ENCODE data around the gene TCF7L1.

The TCF7L1 gene

GRCh38 chr2:85162746-85163301 is 29.6 kb downstream of the TCF7L1 start:
- no peak for DNase-seq (ENCODE audit: low read depth in 1 of 2, low spot score in 1 of 2)

DNA sequence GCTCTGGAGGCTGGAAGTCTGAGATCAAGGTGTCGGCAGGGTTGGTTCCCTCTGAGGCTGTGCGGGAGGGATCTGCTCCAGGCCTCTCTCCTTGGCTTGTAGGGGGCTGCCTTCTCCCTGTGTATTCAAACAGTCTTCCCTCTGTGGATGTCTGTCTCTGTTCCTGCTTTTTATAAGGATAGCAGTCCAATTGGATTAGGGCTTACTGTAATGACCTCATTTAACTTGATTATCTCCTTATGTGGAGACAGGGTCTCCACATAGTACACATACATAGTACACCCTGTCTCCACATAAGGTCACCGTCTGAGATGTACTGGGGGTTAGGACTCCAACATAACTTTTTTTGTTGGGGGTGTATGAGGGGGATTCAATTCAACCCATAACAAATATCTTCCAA is 30.5 kb downstream of the TCF7L1 start:
- no peak for DNase-seq (ENCODE audit: low read depth in 1 of 2, low spot score in 1 of 2)

- no peak for DNase-seq (ENCODE audit: low read depth in 1 of 2, low spot score in 1 of 2)
Measured at GRCh38 chr2:85164145-85164569, 31.0 kb downstream of the TCF7L1 start.

DNA sequence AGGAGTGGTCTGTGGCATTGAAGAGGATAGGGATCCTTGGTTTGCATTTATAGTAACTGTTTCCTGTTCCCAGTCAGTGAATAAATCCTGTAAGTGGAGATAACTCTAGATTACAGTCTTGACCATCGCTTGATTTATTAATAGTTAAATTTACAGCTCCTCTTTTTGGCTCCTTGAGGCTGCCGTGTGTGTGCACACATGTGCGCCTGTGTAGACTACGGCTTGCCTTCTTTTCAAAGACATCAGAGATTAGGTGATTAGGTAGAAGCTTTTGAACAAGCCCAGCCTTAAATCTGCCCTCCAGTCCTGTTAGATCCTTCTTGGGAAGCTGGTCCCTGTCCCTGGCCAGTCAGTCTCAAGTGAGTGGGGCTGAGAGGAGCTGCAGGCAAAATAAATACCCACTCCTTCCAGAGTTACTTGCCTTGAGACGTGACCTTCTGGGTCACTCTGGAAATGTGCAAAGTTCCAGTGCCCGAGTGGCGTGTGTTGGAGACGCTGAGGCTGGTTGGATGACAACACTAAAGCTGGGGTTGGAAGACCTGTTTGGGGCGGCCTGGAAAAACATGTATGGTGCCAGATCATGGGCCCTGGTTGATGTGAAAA is 32.0 kb downstream of the TCF7L1 start:
- no peak for DNase-seq (ENCODE audit: low read depth in 1 of 2, low spot score in 1 of 2)

GRCh38 chr2:85166021-85166420 is 32.8 kb downstream of the TCF7L1 start:
- DNase-seq (ENCODE audit: low read depth in 1 of 2, low spot score in 1 of 2), result no peak

- no peak for DNase-seq (ENCODE audit: low read depth in 1 of 2, low spot score in 1 of 2)
Measured at GRCh38 chr2:85167479-85167878, 34.3 kb downstream of the TCF7L1 start.

- DNase-seq (ENCODE audit: low read depth in 1 of 2, low spot score in 1 of 2), result no peak
Measured at GRCh38 chr2:85168942-85169341, 35.8 kb downstream of the TCF7L1 start.

DNA sequence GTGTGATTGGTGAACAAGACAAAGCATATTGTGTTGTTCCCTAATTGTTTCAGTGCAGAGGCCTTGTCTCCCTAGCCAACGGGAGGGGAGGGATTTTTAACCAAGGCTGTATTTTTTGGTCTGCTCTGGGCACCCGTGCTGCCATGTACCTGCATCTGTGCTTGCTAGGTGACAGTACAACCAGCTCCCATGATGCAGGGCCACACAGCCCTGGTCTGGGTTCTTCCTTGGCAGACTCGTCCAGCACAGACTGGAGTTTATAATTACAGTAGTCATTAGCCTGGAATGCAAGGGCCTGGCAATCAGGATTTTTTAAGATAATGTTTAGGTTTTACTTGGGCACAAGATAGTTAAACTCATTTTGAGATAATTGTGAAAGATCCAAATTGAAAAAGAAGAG is 36.4 kb downstream of the TCF7L1 start:
- DNase-seq (ENCODE audit: low read depth in 1 of 2, low spot score in 1 of 2), result no peak

GRCh38 chr2:85170938-85171475 is 37.8 kb downstream of the TCF7L1 start:
- DNase-seq (ENCODE audit: low read depth in 1 of 2, low spot score in 1 of 2), result no peak

DNA sequence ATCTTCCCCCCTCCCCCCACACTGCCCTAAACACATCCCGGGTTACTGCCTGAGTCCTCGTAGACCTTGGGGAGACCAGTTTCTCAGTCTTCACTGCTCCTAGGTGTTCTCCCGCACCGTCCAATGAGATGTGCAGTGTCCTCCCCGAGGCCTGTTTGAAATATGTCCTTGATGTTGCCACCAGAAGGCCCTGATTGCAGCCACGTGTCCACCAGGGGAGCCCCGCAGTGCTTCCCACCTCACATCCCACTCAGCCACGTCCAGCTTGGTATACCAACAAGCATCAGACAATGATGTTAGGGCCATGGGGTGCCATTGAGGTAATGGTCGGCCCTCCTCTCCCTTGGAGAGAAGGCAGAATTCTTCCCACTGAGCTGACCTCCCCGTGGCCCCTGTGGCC is 38.7 kb downstream of the TCF7L1 start:
- DNase-seq (ENCODE audit: low read depth in 1 of 2, low spot score in 1 of 2), result no peak

- no peak for DNase-seq (ENCODE audit: low read depth in 1 of 2, low spot score in 1 of 2)
Measured at GRCh38 chr2:85173909-85174308, 40.7 kb downstream of the TCF7L1 start.

GRCh38 chr2:85174943-85175342 is 41.8 kb downstream of the TCF7L1 start:
- no peak for DNase-seq (ENCODE audit: low read depth in 1 of 2, low spot score in 1 of 2)

DNA sequence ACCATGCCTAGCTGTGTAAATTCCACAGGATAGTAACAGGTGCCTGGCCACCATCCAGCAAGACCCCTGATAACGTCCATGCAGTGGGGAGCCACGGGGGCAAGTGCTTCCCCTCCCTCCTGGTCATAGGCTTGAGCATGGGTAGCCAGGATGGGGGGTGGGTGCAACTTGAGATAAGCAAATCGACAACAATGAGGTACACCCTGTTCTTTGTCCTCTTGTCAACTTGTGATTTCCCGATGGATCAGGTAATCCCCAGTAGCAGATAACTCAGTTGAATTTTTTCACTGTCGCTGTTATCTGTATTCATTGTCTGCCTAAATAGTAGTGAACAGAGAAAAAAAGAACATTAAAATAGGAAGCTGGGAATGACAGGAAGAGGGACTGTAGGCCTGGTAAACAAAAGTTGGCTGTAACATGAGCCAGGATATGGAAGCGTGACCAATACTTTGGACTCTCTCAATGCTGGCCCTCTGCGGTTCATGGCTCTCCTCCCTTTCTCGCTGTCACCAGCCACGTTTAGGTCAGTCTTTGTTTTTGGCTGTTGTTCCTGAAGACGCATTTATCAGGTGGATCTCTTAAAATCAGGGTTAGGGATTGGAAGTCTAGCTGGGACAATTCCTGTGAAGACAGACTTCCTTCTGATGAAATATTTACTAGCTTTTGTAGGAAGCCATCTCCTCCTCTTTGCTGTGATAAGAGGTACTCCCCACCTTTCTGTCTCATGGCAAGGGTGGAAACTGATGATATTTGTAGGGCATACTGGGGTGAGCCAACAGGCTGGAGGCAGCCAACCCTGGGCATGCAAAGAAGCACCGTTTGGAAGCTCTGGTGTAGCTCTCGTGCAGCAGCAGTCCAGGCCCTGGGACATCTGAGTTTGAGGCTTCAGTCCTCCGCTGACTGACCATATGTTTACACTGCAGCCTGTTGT is 42.4 kb downstream of the TCF7L1 start:
- DNase-seq (ENCODE audit: low read depth in 1 of 2, low spot score in 1 of 2), result no peak

DNA sequence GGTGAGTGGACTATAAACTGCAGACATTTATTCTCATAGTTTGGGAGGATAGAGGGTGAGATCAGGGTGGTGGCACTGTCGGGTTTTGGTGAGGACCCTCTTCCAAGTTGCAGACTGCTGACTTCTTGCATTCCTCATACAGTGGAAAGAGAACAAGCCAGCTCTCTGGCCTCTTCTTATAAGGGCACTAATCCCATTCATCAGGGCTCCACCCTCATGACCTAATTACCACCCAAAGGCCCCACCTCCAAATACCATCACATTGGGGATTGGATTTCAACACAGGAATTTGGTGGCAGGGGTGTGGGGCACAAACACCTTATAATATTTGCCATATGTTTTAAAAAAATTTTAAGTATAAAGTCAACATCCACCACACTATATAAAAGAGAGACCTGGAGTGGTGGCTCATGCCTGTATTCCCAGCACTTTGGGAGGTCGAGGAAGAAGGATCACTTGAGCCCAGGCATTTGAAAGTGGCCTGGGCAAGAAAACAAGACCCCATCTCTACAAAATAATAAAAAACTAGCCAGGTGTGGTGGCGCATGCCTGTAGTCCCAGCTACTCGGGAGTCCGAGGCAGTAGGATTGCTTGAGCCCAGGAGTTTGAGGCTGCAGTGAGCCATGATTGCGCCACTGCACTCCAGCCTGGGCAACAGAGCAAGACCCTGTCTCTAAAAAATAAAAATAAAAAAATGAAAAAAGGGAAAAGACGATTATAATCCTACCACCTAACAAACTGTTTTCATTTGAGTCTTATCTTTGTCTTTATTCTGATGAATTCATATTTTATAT is 44.0 kb downstream of the TCF7L1 start:
- DNase-seq (ENCODE audit: low read depth in 1 of 2, low spot score in 1 of 2), result no peak

GRCh38 chr2:85178154-85178553 is 45.0 kb downstream of the TCF7L1 start:
- no peak for DNase-seq (ENCODE audit: low read depth in 1 of 2, low spot score in 1 of 2)

DNA sequence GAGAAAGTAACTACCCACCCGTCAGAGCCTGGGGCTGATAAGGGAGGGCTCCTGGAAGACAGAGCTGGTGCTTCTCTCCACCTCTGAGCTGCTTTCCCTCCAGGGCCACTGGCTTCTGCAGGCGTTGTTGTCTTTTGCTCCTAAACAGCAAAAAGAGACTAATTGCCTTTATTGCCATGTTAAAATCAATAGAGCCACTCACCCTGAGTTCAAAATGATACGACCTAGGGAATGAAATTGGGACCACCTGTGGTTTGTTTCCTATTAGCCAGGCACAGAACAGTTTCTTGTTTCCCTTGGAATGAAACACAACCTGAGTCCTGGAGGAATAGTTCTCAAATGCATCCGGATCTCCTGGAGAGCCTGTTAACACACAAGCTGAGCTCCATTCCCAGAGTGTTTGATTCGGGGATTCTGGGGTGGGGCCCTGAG is 45.8 kb downstream of the TCF7L1 start:
- no peak for DNase-seq (ENCODE audit: low read depth in 1 of 2, low spot score in 1 of 2)

DNA sequence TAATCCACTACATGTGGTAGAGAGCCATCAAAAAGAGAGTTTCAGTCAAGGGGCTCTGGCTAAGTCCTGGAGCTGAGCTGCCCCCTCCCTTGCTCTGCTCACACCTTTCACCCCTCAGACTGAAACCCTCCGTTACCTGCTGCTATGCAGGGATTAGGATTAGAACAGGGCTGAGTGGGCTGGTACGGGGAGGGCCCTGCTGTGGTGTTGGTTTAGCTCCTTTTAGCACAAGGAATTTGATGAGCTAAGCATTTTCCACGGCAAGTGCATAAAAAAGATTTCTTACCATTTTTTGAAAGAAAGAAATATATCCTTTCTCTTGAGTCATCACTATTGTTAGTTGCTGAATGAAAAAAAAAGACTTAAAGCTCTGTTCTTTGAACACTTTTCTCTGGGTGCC is 46.3 kb downstream of the TCF7L1 start:
- no peak for DNase-seq (ENCODE audit: low read depth in 1 of 2, low spot score in 1 of 2)

DNA sequence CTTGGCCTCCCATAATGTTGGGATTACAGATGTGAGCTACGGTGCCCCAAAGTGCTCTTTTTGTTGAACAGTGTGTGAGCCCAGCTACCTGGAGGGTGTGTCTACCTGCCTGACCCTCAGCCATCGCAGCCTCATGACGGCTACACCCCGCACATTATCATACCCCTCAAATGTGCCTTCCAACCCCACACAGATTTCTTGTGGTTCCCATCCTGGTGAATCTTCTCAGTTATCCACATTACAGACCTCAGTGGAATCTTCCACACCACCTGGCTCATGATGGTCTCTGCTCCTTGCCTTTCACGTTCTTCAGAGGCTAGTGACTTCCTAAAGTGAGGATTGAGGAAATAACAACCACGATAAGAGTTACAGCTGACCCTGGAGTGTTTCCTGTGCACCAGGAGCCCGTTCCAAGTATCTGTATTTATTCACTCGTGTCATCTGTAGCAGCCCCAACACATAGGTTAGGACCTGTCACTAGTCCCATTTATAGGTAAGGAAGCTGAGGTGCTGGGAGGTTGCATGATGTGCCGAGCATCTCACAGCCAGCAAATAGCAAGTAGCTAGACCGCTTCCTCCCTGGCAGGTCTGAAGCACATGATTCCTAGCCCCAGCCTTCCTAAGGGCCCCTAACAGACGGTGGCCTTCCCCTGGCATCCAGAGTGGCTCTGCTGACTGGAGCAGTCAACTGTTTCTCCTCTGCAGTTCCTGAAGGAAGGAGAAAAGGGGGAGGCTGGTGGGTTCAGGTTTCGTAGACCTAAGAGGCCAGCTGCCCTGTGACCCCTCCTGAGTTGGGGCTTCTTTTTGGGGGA is 47.3 kb downstream of the TCF7L1 start:
- no peak for DNase-seq (ENCODE audit: low read depth in 1 of 2, low spot score in 1 of 2)

DNA sequence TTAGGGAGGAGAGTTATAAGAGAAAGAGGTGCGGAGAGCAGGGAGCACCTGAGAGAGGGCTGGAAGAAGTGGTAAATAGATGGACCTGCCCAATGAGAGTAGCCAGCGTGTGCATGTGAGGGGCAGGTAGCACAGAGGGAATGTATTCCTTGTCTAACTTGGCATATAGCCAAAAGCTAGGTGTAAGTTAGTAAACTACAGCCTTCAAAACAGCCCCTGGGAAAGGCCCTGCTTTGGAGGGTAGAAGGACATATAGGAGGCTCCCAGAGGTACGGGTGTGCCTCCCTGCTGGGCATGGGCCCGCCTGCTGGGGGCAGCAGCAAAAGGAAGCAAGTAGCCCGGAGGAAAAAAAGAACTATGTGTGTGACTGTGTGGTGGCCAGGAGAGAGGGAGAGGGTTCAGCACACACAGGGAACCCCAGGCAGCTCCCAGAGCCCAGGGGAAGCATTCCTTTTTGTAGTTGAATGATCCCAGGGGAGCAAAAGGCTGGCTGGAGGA is 48.0 kb downstream of the TCF7L1 start:
- no peak for DNase-seq (ENCODE audit: low read depth in 1 of 2, low spot score in 1 of 2)

DNA sequence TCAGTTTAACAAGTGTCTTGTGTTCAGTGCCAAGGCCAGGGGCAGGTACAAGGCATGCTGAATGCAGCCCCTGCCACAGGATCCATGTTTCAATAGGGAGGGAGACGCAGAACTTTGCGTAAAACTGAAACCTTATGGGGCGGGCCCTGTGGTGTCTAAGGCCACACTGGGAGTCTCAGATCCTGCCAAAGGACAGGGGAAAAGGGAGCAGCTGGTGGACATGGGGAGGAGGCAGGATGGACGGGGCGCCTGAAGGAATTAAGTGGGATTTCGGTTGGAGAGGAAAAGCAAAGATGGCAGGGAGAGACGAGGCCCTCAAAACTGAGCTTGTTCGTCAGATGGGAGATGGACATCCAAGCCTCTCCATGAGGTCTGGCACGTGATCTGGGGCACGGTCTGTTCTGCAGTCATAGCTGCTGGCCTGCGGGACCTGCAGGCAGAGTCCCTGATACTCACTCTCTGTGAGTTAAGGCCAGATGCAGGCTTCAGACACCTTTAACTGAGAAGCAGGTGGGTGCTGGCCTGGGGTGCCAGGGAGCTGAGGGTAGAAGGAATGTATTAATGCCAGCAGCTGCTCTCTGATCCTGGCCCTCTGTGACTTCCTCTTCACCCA is 48.8 kb downstream of the TCF7L1 start:
- DNase-seq (ENCODE audit: low read depth in 1 of 2, low spot score in 1 of 2), result no peak

Data from stimulated activated CD4-positive, alpha-beta T cell treated with anti-CD3 and anti-CD28 coated beads, Interleukin-15, amount 100 ng/mL, for 1 hour (primary cell).